Measurements from ENCODE around the gene KDF1. TPM values are rescaled to one million over a fixed set of nuclear protein-coding genes. Genes with fewer than 3 reads are reported as not detected.

KDF1 gene
- total and polyA plus RNA-seq, 2 of the 13 experiments (the other 11 are each of a cell fraction or from before 2014, with no cell fraction given) = 1.9 to 4.9 TPM

DNA sequence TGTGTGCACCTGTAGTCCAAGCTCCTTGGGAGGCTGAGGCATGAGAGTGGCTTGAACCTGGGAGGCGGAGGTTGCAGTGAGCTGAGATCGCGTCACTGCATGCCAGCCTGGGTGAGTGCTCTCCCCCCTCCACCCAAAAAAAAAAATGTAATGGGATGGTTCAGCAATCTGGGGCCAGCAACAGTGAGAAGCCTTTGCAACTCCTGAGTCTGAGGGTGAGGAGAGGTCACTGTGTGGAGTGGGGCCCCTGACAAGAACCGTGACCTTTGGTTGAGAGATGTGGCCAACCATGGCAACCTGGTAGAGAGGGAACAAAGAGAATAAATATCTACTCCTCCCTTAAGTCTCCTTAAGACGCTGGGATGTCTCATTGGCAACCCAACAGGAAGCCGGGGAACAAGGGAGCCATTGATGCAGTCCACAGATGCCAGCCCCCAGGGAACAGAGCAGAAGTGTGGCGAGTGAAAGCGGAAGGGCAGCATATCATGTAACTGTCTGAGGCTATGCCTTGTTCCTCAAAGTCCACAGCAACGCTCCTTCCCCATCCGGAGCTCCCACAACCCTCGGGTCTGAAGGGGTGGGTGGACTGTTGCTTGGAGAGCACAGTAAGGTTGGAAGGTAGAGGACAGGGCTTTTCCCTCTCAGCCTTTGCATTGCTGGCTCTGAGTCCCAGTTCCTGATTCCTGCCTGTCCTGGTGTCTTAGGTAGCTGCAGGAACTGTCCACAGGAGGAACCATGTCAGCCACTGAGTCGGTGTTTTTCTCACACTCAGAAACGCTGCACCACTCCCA lies 41.5 kb upstream of the KDF1 start (continued):
- no peak for TF ChIP-seq SCMH1 (CRISPR knock-in tag; IDR thresholded peaks at IDR 0.05; ENCODE audit: borderline replicate concordance)
- peak; percentile 81; the same call in 1 of the 2 replicates for TF ChIP-seq AKAP8 (CRISPR knock-in tag; IDR thresholded peaks at IDR 0.05)
- no peak for TF ChIP-seq ZNF513 (CRISPR knock-in tag; conservative IDR thresholded peaks at IDR 0.05)
- TF ChIP-seq, protein P1, sequence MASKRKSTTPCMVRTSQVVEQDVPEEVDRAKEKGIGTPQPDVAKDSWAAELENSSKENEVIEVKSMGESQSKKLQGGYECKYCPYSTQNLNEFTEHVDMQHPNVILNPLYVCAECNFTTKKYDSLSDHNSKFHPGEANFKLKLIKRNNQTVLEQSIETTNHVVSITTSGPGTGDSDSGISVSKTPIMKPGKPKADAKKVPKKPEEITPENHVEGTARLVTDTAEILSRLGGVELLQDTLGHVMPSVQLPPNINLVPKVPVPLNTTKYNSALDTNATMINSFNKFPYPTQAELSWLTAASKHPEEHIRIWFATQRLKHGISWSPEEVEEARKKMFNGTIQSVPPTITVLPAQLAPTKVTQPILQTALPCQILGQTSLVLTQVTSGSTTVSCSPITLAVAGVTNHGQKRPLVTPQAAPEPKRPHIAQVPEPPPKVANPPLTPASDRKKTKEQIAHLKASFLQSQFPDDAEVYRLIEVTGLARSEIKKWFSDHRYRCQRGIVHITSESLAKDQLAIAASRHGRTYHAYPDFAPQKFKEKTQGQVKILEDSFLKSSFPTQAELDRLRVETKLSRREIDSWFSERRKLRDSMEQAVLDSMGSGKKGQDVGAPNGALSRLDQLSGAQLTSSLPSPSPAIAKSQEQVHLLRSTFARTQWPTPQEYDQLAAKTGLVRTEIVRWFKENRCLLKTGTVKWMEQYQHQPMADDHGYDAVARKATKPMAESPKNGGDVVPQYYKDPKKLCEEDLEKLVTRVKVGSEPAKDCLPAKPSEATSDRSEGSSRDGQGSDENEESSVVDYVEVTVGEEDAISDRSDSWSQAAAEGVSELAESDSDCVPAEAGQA (IDR thresholded peaks at IDR 0.05; ENCODE audit: low read depth) = no peak
- TF ChIP-seq, protein P1 (CRISPR knock-in tag; IDR thresholded peaks at IDR 0.05; ENCODE audit: borderline replicate concordance) = no peak
- TF ChIP-seq TBX2 (CRISPR knock-in tag; IDR thresholded peaks at IDR 0.05; ENCODE audit: borderline replicate concordance) = 0 out of 2 replicates have a peak, but pooled peaks have one; percentile 11
- TF ChIP-seq ZNF704 (CRISPR knock-in tag; IDR thresholded peaks at IDR 0.05; ENCODE audit: borderline replicate concordance) = no peak
- TF ChIP-seq ZNF44 (CRISPR knock-in tag; IDR thresholded peaks at IDR 0.05) = no peak
- no peak for TF ChIP-seq PHB2 (IDR thresholded peaks at IDR 0.05; ENCODE audit: partially characterized antibody)
- no peak for TF ChIP-seq ZNF12 (CRISPR knock-in tag; IDR thresholded peaks at IDR 0.05)
- no peak for TF ChIP-seq ZNF430 (CRISPR knock-in tag; IDR thresholded peaks at IDR 0.05)
- no peak; the same call in 1 of the 2 replicates for TF ChIP-seq ZNF768 (CRISPR knock-in tag; IDR thresholded peaks at IDR 0.05)
- TF ChIP-seq NR2F1 (CRISPR knock-in tag; IDR thresholded peaks at IDR 0.05) = no peak
- peak; percentile 93 for TF ChIP-seq PAF1 (CRISPR knock-in tag; IDR thresholded peaks at IDR 0.05)
- TF ChIP-seq SATB2 (CRISPR knock-in tag; IDR thresholded peaks at IDR 0.05) = no peak
- no peak for TF ChIP-seq MAFG (CRISPR knock-in tag; IDR thresholded peaks at IDR 0.05)
- peak; percentile 57; the same call in 1 of the 2 replicates for TF ChIP-seq NR2F2 (IDR thresholded peaks at IDR 0.05; ENCODE audit: borderline replicate concordance, low read depth)
- no peak for TF ChIP-seq TAF1 (CRISPR knock-in tag; IDR thresholded peaks at IDR 0.05)
- no peak for TF ChIP-seq ZNF614 (CRISPR knock-in tag; IDR thresholded peaks at IDR 0.05; ENCODE audit: borderline replicate concordance)
- no peak for TF ChIP-seq PRPF4 (IDR thresholded peaks at IDR 0.05; ENCODE audit: low read depth, low read length, poor library complexity, severe bottlenecking)
- TF ChIP-seq ZNF160 (CRISPR knock-in tag; IDR thresholded peaks at IDR 0.05) = 0 out of 2 replicates have a peak, but pooled peaks have one; percentile 19
- TF ChIP-seq ADNP (CRISPR knock-in tag; IDR thresholded peaks at IDR 0.05) = no peak
